H1 (cell line): ENCODE results near the gene GPR37. TPM values are rescaled to one million over a fixed set of nuclear protein-coding genes. Genes with fewer than 3 reads are reported as not detected.

Experiments
- ATF3 ChIP-seq: IDR thresholded peaks from 2 replicates; pipeline ENCODE4 v1.6.1; 2011; ENCODE audit warnings: low read depth, mild to moderate bottlenecking, low read length; ENCODE audit not compliant: insufficient read depth
- CTBP2 ChIP-seq: IDR thresholded peaks from 2 replicates; pipeline ENCODE4 v1.7.0; 2011; ENCODE audit warnings: borderline replicate concordance, mild to moderate bottlenecking, moderate library complexity, mixed read lengths, low read length; ENCODE audit not compliant: insufficient read depth, insufficient read length
- EP300 ChIP-seq, 2 experiments: IDR thresholded peaks; 1 replicate in 1 of 2; 2 replicates in 1 of 2; pipeline ENCODE4 v1.6.1; 2011 to 2012; ENCODE audit warnings: low read depth in 2 of 2, low read length in 2 of 2, mild to moderate bottlenecking in 2 of 2, borderline replicate concordance in 1 of 2, inconsistent platforms in 1 of 2, moderate library complexity in 1 of 2
- EZH2 ChIP-seq: fragments of 200-600 bp; sonication (generic); IDR thresholded peaks from 2 replicates; pipeline ENCODE4 v1.7.1; 2012; ENCODE audit warnings: low read depth, mild to moderate bottlenecking, moderate library complexity, low read length, inconsistent platforms; ENCODE audit not compliant: severe bottlenecking
- KDM4A ChIP-seq: IDR thresholded peaks from one replicate; pipeline ENCODE4 v1.7.1; 2012; ENCODE audit warnings: low read depth, mild to moderate bottlenecking, moderate library complexity, low read length, inconsistent platforms; ENCODE audit not compliant: severe bottlenecking
- KDM5A ChIP-seq: fragments of 200-600 bp; IDR thresholded peaks from 2 replicates; pipeline ENCODE4 v1.7.1; 2012; ENCODE audit warnings: mild to moderate bottlenecking, low read length, inconsistent platforms, mixed read lengths
- POLR2AphosphoS5 ChIP-seq: IDR thresholded peaks from 2 replicates; pipeline ENCODE4 v1.6.1; 2011; ENCODE audit warnings: low read depth, low read length
- RBBP5 ChIP-seq: IDR thresholded peaks from 2 replicates; pipeline ENCODE4 v1.7.1; 2012; ENCODE audit warnings: low read depth, mild to moderate bottlenecking, inconsistent platforms, low read length, moderate library complexity, borderline replicate concordance
- SAP30 ChIP-seq: fragments of 300-600 bp; sonication (generic); IDR thresholded peaks from 2 replicates; pipeline ENCODE4 v1.7.1; 2012; ENCODE audit warnings: low read length, moderate library complexity, mild to moderate bottlenecking, inconsistent platforms; ENCODE audit not compliant: insufficient read depth, insufficient replicate concordance
- SIX5 ChIP-seq: IDR thresholded peaks from 2 replicates; pipeline ENCODE4 v1.6.1; 2011; ENCODE audit warnings: mild to moderate bottlenecking, low read depth, low read length
- SUZ12 ChIP-seq: fragments of 200-600 bp; sonication (generic); IDR thresholded peaks from 2 replicates; pipeline ENCODE4 v1.6.1; 2012; ENCODE audit warnings: mild to moderate bottlenecking, inconsistent platforms, low read length, moderate library complexity, mixed read lengths
- TCF12 ChIP-seq: IDR thresholded peaks from 2 replicates; pipeline ENCODE4 v1.6.1; 2011; ENCODE audit warnings: low read depth, mild to moderate bottlenecking, low read length
- TEAD4 ChIP-seq: IDR thresholded peaks from 2 replicates; pipeline ENCODE4 v1.6.1; 2012; ENCODE audit warnings: low read depth, low read length, inconsistent platforms, mixed read lengths
- polyA plus RNA-seq, 7 experiments: library from polyadenylated mRNA; depleted of rRNA in 3 of 7; stranded (reverse) in 5 of 7; unstranded in 2 of 7; fragments of >200 nt in 5 of 7; fragments of 200-250 nt in 2 of 7; gene quantifications; 1 replicate in 5 of 7; 2 replicates in 1 of 7; 4 replicates in 1 of 7; pipeline versions ENCODE4 v1.2.1 to v1.2.3, GENCODE V29; 2011 to 2013; ENCODE audit warnings: missing spikeins in 2 of 7, mixed read lengths in 2 of 7
- total RNA-seq: library from RNA; stranded (reverse); fragmentation: NEBNext Ultra II Directional; extraction: Animal tissue kit (Norgen Biotek cat#: 25700); gene quantifications from 2 replicates; pipeline ENCODE4 v1.2.1, GENCODE V29; 2021

GPR37 gene
- total and polyA plus RNA-seq, 2 of the 8 experiments (the other 6 are each of a cell fraction or from before 2014, with no cell fraction given), result 1.5 to 17.4 TPM

- peak; percentile 61 for TF ChIP-seq CTBP2
- 0 out of 2 replicates have a peak, but pooled peaks have one; percentile 13 for TF ChIP-seq SUZ12
- no peak for TF ChIP-seq POLR2AphosphoS5
- no peak for TF ChIP-seq ATF3
- no peak for TF ChIP-seq SIX5
- peak; percentile 98 for TF ChIP-seq KDM4A
- no peak for TF ChIP-seq TCF12
- peak; percentile 98; the same call in 1 of the 2 replicates for TF ChIP-seq RBBP5
- TF ChIP-seq KDM5A, result no peak
- TF ChIP-seq TEAD4, result no peak
- TF ChIP-seq EZH2, result no peak
- TF ChIP-seq EP300 (IDR thresholded peaks at IDR 0.05; ENCODE audit: borderline replicate concordance in 1 of 2, low read depth in 2 of 2, low read length in 2 of 2), result no peak
- TF ChIP-seq SAP30, result no peak
Measured at GRCh38 chr7:124765401-124766352, at the start of gene GPR37 (continued).
